ENCODE measurements around the gene NUFIP2.

DNA sequence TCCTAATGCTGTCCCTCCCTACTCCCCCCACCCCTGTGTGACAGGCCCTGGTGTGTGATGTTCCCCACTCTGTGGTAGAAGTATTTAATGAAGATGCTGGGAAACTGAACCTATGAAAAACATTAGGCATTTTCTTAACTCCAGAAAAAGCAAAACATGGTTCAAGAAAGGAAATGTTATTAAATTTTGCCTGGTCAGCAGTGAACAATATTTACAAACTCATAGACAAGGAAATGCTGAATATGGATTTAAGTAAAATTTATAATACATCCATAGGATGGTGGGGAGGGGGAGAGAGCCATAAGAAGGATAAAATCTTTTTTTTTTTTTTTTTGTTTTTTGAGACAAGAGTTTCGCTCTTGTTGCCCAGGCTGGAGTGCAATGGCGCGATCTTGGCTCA is 58.0 kb downstream of the NUFIP2 start:
- TF ChIP-seq, protein P1, sequence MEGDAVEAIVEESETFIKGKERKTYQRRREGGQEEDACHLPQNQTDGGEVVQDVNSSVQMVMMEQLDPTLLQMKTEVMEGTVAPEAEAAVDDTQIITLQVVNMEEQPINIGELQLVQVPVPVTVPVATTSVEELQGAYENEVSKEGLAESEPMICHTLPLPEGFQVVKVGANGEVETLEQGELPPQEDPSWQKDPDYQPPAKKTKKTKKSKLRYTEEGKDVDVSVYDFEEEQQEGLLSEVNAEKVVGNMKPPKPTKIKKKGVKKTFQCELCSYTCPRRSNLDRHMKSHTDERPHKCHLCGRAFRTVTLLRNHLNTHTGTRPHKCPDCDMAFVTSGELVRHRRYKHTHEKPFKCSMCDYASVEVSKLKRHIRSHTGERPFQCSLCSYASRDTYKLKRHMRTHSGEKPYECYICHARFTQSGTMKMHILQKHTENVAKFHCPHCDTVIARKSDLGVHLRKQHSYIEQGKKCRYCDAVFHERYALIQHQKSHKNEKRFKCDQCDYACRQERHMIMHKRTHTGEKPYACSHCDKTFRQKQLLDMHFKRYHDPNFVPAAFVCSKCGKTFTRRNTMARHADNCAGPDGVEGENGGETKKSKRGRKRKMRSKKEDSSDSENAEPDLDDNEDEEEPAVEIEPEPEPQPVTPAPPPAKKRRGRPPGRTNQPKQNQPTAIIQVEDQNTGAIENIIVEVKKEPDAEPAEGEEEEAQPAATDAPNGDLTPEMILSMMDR (IDR thresholded peaks at IDR 0.05), result no peak
- no peak for TF ChIP-seq POLR2A (IDR thresholded peaks at IDR 0.05)
